Upper lobe of left lung (tissue), 6 donors: ENCODE results near the gene ADIG. TPM values are rescaled to one million over a fixed set of nuclear protein-coding genes. Genes with fewer than 3 reads are reported as not detected.
A peak's percentile ranks its signal among the peaks of the same experiment; 100 is the strongest.

ENCODE experiments used
- ATAC-seq, 2 donors: fragments of 200-7000 bp; cut with Tn5 transposase; one replicate each; pipeline ENCODE4 v1.9.1; 2022; ENCODE audit warnings: mild to moderate bottlenecking in 2 of 2, moderate library complexity in 2 of 2; ENCODE audit not compliant: low FRiP score in 2 of 2
- DNase-seq, 2 donors: peaks; one replicate each; pipeline ENCODE4 v3.0.0-alpha.2; 2019 to 2020
- H3K27ac ChIP-seq, 4 donors: fragments of 200-600 bp; sonication (generic); one replicate each; pipeline ENCODE4 v1.5.1; 2016 to 2019
- H3K27me3 ChIP-seq, 4 donors: fragments of 200-600 bp; sonication (generic); one replicate each; pipeline ENCODE4 v1.5.1; 2017 to 2019
- H3K36me3 ChIP-seq, 4 donors: fragments of 200-600 bp; sonication (generic); one replicate each; pipeline ENCODE4 v1.5.1; 2016 to 2019
- H3K4me1 ChIP-seq, 4 donors: fragments of 200-600 bp; sonication (generic); one replicate each; pipeline ENCODE4 v1.5.1; 2018 to 2019
- H3K4me3 ChIP-seq, 4 donors: fragments of 200-600 bp; sonication (generic); one replicate each; pipeline ENCODE4 v1.5.1; 2017 to 2019; ENCODE audit warnings: mild to moderate bottlenecking in 2 of 4, moderate library complexity in 1 of 4
- H3K9me3 ChIP-seq, 4 donors: fragments of 200-600 bp; sonication (generic); one replicate each; pipeline ENCODE4 v1.5.1; 2018 to 2019
- CTCF ChIP-seq, 6 experiments: fragments of 450-650 bp in 4 of 6; fragments of 200-600 bp in 2 of 6; sonication (generic) in 2 of 6; IDR thresholded peaks; one replicate each; pipeline ENCODE4 v1.5.1; 2016 to 2019; ENCODE audit warnings: antibody characterized with exemption in 6 of 6
- EP300 ChIP-seq, 4 donors: sonication (generic); formaldehyde crosslinking; IDR thresholded peaks; one replicate each; pipeline ENCODE4 v1.5.1; 2017; ENCODE audit warnings: antibody characterized with exemption in 4 of 4, control low read depth in 2 of 4
- POLR2A ChIP-seq, 4 donors: fragments of 450-650 bp; IDR thresholded peaks; one replicate each; pipeline ENCODE4 v1.5.1; 2016 to 2017; ENCODE audit warnings: antibody characterized with exemption in 4 of 4, mild to moderate bottlenecking in 2 of 4
- POLR2AphosphoS5 ChIP-seq, 2 donors: sonication (generic); formaldehyde crosslinking; IDR thresholded peaks; one replicate each; pipeline ENCODE4 v1.5.1; 2017; ENCODE audit warnings: antibody characterized with exemption in 2 of 2
- WGBS, 2 donors: methylation state at CpG; one replicate each; pipeline ENCODE4 v1.1.5; 2017 to 2018; 5-methylcytosine and 5-hydroxymethylcytosine counted together
- total RNA-seq, 6 donors: library from RNA; depleted of rRNA in 4 of 6; stranded (reverse); fragments of >200 nt in 4 of 6; gene quantifications; one replicate each; pipeline versions ENCODE4 v1.1.0 to v1.2.1, GENCODE V29; 2016 to 2021
- donor health status: DM: no; HTN: no; CAD: no; lungs with moderate emphysema.
- donor health status: DM: no; HTN: yes; CAD: no; lungs with severe emphysema.

The ADIG gene
- total RNA-seq, 6 donors from 2014 or later, result 0.29 TPM; not detected in 5

DNA sequence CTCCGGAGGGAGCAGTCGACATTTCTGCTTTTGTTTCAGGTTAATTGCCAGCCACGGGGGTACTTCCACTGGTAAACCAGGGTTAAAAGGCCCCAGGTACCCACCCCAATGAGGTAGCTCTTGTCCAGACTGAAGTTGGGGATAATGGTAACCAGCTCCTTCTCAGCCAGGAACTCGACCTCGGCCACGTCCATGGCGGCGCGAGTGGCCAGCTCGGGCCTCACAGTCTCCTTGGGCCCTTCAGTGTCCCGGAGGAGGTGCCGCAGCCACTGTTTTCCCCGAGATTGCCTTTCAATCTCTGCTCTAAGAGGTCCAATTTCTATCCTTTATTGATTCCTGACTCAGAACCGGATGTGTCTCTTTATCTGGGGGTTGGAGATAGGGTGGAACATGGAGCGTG is 34.3 kb downstream of the ADIG start:
- no peaks in the 10 kb centered on the region for H3K36me3 ChIP-seq
- H3K27me3 ChIP-seq, result no peaks in the 10 kb centered on the region
- H3K27ac ChIP-seq, result no peak overlapping the region
- H3K4me3 ChIP-seq, result no peak overlapping the region
- DNase-seq (peak in 1 of 2 donors; percentile 66), ATAC-seq (no peak)
- no peak for TF ChIP-seq CTCF (IDR thresholded peaks at IDR 0.05)
- TF ChIP-seq EP300 (IDR thresholded peaks at IDR 0.05), result no peak
- H3K4me1 ChIP-seq, result peaks cover 0 to 3% (median 0%) of the 10 kb centered on the region in 4 donors
- H3K9me3 ChIP-seq, result no peaks in the 10 kb centered on the region
- 86% methylated on average over 5 to 15 of the region's 15 CpGs for WGBS, 2 donors

DNA sequence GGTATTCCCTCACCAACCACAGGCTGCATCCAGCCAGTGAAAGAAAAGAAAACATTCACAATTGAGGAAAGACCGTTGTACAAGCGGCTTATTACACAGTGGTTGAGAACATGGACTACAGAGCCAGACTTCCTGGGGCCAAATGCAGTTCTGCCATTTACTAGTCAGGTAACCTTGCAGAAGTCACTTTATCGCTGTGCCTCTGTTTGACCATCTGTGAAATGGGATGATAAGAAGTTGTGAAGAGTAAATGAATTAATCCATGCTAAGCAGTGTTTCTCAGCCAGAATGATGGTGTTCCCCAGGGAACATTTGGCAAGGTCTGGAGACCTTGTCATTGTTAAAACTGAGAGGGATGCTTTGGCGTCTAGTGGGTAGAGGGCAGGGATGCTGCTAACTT is 35.5 kb downstream of the ADIG start:
- no peaks in the 10 kb centered on the region for H3K36me3 ChIP-seq
- no peak overlapping the region for H3K4me3 ChIP-seq
- H3K4me1 ChIP-seq, result peaks cover 0 to 3% (median 0%) of the 10 kb centered on the region in 4 donors
- no peaks in the 10 kb centered on the region for H3K27me3 ChIP-seq
- DNase-seq (no peak), ATAC-seq (no peak)
- H3K27ac ChIP-seq, result no peak overlapping the region
- no peaks in the 10 kb centered on the region for H3K9me3 ChIP-seq
- TF ChIP-seq POLR2A (IDR thresholded peaks at IDR 0.05) (no peak), CTCF (IDR thresholded peaks at IDR 0.05) (no peak), EP300 (IDR thresholded peaks at IDR 0.05) (no peak), POLR2AphosphoS5 (IDR thresholded peaks at IDR 0.05) (no peak)
- 88 to 89% methylated on average over 4 of the region's 4 CpGs for WGBS, 2 donors

GRCh38 chr20:38617011-38617829 is 36.2 kb downstream of the ADIG start:
- Histone ChIP-seq H3K27ac (no peak overlapping the region), H3K4me3 (no peak overlapping the region), H3K4me1 (peaks cover 0 to 3% (median 0%) of the 10 kb centered on the region in 4 donors), H3K9me3 (no peaks in the 10 kb centered on the region), H3K36me3 (no peaks in the 10 kb centered on the region), H3K27me3 (no peaks in the 10 kb centered on the region)
- WGBS, 2 donors, result 72 to 75% methylated on average over 13 to 16 of the region's 16 CpGs
- no peak for TF ChIP-seq CTCF (IDR thresholded peaks at IDR 0.05)
- TF ChIP-seq EP300 (IDR thresholded peaks at IDR 0.05), result no peak
- TF ChIP-seq POLR2AphosphoS5 (IDR thresholded peaks at IDR 0.05), result no peak
- no peak for TF ChIP-seq POLR2A (IDR thresholded peaks at IDR 0.05)
- no peak for DNase-seq
- ATAC-seq, result no peak

GRCh38 chr20:38617830-38618196 is 36.8 kb downstream of the ADIG start:
- H3K4me3 ChIP-seq, result no peak overlapping the region
- no peaks in the 10 kb centered on the region for H3K36me3 ChIP-seq
- no peaks in the 10 kb centered on the region for H3K9me3 ChIP-seq
- H3K4me1 ChIP-seq, result peaks cover 0 to 3% (median 0%) of the 10 kb centered on the region in 4 donors
- H3K27ac ChIP-seq, result no peak overlapping the region
- no peaks in the 10 kb centered on the region for H3K27me3 ChIP-seq
- TF ChIP-seq CTCF (IDR thresholded peaks at IDR 0.05) (no peak), POLR2AphosphoS5 (IDR thresholded peaks at IDR 0.05) (no peak)
- DNase-seq (no peak), ATAC-seq (no peak)
- WGBS, 2 donors, result 85 to 91% methylated on average over 4 of the region's 4 CpGs

DNA sequence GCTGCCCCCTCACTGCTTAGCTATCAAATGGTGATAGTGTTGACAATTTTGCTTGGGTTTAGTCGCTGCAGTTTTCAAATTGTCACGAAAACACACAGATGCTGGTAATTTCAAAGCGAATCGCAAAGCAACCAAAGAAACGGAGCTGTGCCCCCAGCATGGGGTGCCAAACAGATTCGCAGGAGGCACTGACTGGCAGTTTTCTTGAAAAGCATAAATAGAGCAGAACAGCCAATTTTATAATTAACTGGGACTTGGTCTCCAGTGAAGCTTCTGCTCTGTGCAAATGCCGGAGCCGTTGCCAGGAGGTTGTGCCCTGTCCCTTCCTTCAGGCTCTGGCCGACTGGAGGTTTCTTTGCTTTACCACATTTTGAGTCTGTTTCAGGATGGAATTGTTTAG is 39.4 kb downstream of the ADIG start:
- TF ChIP-seq POLR2A (IDR thresholded peaks at IDR 0.05) (no peak), POLR2AphosphoS5 (IDR thresholded peaks at IDR 0.05) (no peak), EP300 (IDR thresholded peaks at IDR 0.05) (no peak), CTCF (IDR thresholded peaks at IDR 0.05) (no peak)
- 49 to 64% methylated on average over 9 of the region's 9 CpGs for WGBS, 2 donors
- no peak for ATAC-seq
- Histone ChIP-seq H3K4me3 (no peak overlapping the region), H3K4me1 (no peaks in the 10 kb centered on the region), H3K27me3 (no peaks in the 10 kb centered on the region), H3K27ac (no peak overlapping the region), H3K36me3 (no peaks in the 10 kb centered on the region), H3K9me3 (no peaks in the 10 kb centered on the region)
- DNase-seq, result no peak
